H1 (cell line): ENCODE measurements around the gene SMIM38. TPM values are rescaled to one million over a fixed set of nuclear protein-coding genes. Genes with fewer than 3 reads are reported as not detected.
A peak's percentile ranks its signal among the peaks of the same experiment; 100 is the strongest.

Experiments
- ASH2L ChIP-seq: fragments of 200-600, 300-600 bp; sonication (generic); IDR thresholded peaks from one replicate; pipeline ENCODE4 v1.7.1; 2017; ENCODE audit warnings: low read length
- EZH2 ChIP-seq: fragments of 200-600 bp; sonication (generic); IDR thresholded peaks from 2 replicates; pipeline ENCODE4 v1.7.1; 2012; ENCODE audit warnings: low read depth, mild to moderate bottlenecking, moderate library complexity, low read length, inconsistent platforms; ENCODE audit not compliant: severe bottlenecking
- FOSL1 ChIP-seq: IDR thresholded peaks from 2 replicates; pipeline ENCODE4 v1.6.1; 2011; ENCODE audit warnings: mild to moderate bottlenecking, low read depth, low read length, moderate library complexity; ENCODE audit not compliant: insufficient read depth
- RXRA ChIP-seq: IDR thresholded peaks from 2 replicates; pipeline ENCODE4 v1.6.1; 2011; ENCODE audit warnings: low read depth, mild to moderate bottlenecking, low read length, moderate library complexity; ENCODE audit not compliant: insufficient read depth
- SIRT6 ChIP-seq: IDR thresholded peaks from one replicate; pipeline ENCODE4 v1.7.1; 2012; ENCODE audit warnings: low read length, inconsistent platforms
- SUZ12 ChIP-seq: fragments of 200-600 bp; sonication (generic); IDR thresholded peaks from 2 replicates; pipeline ENCODE4 v1.6.1; 2012; ENCODE audit warnings: mild to moderate bottlenecking, inconsistent platforms, low read length, moderate library complexity, mixed read lengths
- polyA plus RNA-seq, 7 experiments: library from polyadenylated mRNA; depleted of rRNA in 3 of 7; stranded (reverse) in 5 of 7; unstranded in 2 of 7; fragments of >200 nt in 5 of 7; fragments of 200-250 nt in 2 of 7; gene quantifications; 1 replicate in 5 of 7; 2 replicates in 1 of 7; 4 replicates in 1 of 7; pipeline versions ENCODE4 v1.2.1 to v1.2.3, GENCODE V29; 2011 to 2013; ENCODE audit warnings: missing spikeins in 2 of 7, mixed read lengths in 2 of 7
- total RNA-seq: library from RNA; stranded (reverse); fragmentation: NEBNext Ultra II Directional; extraction: Animal tissue kit (Norgen Biotek cat#: 25700); gene quantifications from 2 replicates; pipeline ENCODE4 v1.2.1, GENCODE V29; 2021
- TF ChIP-seq, protein P1 (sequence below): fragments of 300-600 bp; sonication (generic); IDR thresholded peaks from 2 replicates; pipeline ENCODE4 v1.7.1; 2012; ENCODE audit warnings: low read length, moderate library complexity, mild to moderate bottlenecking, inconsistent platforms; ENCODE audit not compliant: insufficient replicate concordance
- TF ChIP-seq, protein P2 (sequence below): IDR thresholded peaks from 2 replicates; pipeline ENCODE4 v1.6.1; 2012; ENCODE audit warnings: inconsistent platforms

SMIM38 gene
- total and polyA plus RNA-seq, 2 of the 8 experiments (the other 6 are each of a cell fraction or from before 2014, with no cell fraction given): 0.17 to 0.20 TPM

DNA sequence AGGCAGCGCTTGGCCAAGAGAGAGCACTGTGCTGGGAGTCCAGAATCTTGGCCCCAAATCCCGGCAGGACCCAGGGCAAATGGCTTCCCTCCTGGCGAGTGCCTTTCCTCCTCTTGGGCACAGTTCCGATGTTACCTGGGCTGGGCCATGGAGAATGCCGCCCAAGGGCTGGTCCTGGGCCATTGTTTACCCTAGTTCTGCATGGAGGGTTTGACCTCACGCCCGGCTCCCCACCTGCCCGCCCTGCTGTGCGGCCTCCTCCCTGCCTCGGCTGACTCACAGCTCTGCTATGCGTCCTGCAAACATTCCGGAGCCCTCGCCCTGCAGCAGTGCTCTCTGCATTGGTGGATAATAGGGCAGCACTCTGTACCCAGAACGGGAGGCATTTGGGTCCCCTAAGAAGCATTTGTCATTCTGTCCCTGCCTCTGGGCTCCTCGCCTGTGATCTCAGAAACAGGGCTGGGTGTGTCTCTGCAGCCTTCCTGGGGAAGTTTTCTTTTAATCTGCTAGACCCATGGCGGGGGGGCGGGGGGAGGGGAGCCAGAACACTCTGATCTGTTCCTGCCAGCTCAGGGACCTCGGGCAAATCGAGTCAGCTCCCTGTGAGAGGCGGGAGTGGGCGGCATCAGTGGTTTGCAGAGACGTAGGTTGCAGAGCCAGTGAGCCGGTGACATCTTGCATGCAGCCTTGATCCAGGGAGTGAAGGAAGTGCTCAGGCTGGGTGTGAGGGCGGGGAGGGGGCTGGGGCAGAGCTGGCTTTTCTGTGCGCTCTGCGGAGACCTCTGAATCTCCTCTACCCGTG lies 32.9 kb upstream of the SMIM38 start (continued):
- TF ChIP-seq, protein P1, sequence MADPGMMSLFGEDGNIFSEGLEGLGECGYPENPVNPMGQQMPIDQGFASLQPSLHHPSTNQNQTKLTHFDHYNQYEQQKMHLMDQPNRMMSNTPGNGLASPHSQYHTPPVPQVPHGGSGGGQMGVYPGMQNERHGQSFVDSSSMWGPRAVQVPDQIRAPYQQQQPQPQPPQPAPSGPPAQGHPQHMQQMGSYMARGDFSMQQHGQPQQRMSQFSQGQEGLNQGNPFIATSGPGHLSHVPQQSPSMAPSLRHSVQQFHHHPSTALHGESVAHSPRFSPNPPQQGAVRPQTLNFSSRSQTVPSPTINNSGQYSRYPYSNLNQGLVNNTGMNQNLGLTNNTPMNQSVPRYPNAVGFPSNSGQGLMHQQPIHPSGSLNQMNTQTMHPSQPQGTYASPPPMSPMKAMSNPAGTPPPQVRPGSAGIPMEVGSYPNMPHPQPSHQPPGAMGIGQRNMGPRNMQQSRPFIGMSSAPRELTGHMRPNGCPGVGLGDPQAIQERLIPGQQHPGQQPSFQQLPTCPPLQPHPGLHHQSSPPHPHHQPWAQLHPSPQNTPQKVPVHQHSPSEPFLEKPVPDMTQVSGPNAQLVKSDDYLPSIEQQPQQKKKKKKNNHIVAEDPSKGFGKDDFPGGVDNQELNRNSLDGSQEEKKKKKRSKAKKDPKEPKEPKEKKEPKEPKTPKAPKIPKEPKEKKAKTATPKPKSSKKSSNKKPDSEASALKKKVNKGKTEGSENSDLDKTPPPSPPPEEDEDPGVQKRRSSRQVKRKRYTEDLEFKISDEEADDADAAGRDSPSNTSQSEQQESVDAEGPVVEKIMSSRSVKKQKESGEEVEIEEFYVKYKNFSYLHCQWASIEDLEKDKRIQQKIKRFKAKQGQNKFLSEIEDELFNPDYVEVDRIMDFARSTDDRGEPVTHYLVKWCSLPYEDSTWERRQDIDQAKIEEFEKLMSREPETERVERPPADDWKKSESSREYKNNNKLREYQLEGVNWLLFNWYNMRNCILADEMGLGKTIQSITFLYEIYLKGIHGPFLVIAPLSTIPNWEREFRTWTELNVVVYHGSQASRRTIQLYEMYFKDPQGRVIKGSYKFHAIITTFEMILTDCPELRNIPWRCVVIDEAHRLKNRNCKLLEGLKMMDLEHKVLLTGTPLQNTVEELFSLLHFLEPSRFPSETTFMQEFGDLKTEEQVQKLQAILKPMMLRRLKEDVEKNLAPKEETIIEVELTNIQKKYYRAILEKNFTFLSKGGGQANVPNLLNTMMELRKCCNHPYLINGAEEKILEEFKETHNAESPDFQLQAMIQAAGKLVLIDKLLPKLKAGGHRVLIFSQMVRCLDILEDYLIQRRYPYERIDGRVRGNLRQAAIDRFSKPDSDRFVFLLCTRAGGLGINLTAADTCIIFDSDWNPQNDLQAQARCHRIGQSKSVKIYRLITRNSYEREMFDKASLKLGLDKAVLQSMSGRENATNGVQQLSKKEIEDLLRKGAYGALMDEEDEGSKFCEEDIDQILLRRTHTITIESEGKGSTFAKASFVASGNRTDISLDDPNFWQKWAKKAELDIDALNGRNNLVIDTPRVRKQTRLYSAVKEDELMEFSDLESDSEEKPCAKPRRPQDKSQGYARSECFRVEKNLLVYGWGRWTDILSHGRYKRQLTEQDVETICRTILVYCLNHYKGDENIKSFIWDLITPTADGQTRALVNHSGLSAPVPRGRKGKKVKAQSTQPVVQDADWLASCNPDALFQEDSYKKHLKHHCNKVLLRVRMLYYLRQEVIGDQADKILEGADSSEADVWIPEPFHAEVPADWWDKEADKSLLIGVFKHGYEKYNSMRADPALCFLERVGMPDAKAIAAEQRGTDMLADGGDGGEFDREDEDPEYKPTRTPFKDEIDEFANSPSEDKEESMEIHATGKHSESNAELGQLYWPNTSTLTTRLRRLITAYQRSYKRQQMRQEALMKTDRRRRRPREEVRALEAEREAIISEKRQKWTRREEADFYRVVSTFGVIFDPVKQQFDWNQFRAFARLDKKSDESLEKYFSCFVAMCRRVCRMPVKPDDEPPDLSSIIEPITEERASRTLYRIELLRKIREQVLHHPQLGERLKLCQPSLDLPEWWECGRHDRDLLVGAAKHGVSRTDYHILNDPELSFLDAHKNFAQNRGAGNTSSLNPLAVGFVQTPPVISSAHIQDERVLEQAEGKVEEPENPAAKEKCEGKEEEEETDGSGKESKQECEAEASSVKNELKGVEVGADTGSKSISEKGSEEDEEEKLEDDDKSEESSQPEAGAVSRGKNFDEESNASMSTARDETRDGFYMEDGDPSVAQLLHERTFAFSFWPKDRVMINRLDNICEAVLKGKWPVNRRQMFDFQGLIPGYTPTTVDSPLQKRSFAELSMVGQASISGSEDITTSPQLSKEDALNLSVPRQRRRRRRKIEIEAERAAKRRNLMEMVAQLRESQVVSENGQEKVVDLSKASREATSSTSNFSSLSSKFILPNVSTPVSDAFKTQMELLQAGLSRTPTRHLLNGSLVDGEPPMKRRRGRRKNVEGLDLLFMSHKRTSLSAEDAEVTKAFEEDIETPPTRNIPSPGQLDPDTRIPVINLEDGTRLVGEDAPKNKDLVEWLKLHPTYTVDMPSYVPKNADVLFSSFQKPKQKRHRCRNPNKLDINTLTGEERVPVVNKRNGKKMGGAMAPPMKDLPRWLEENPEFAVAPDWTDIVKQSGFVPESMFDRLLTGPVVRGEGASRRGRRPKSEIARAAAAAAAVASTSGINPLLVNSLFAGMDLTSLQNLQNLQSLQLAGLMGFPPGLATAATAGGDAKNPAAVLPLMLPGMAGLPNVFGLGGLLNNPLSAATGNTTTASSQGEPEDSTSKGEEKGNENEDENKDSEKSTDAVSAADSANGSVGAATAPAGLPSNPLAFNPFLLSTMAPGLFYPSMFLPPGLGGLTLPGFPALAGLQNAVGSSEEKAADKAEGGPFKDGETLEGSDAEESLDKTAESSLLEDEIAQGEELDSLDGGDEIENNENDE: no peak
- TF ChIP-seq RXRA: peak; percentile 32; the same call in 1 of the 2 replicates
- no peak for TF ChIP-seq SIRT6
- TF ChIP-seq SUZ12: no peak
- TF ChIP-seq ASH2L: no peak
- TF ChIP-seq, protein P2, sequence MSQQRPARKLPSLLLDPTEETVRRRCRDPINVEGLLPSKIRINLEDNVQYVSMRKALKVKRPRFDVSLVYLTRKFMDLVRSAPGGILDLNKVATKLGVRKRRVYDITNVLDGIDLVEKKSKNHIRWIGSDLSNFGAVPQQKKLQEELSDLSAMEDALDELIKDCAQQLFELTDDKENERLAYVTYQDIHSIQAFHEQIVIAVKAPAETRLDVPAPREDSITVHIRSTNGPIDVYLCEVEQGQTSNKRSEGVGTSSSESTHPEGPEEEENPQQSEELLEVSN: peak; percentile 32; the same call in 1 of the 2 replicates
- TF ChIP-seq FOSL1: 0 out of 2 replicates have a peak, but pooled peaks have one; percentile 73
- no peak for TF ChIP-seq EZH2
